D721Med (cell line): ENCODE data around the gene TMEM238.

Source experiments
- DNase-seq: peaks from one replicate; pipeline ENCODE4 v3.0.0; 2011; ENCODE audit warnings: low spot score; ENCODE audit not compliant: insufficient read length
- FAIRE-seq: peaks from 2 replicates; lab custom pipeline; 2011; peaks lifted over from hg19 to GRCh38; lab: Jason Lieb, UNC
- TF ChIP-seq, protein P1 (sequence below): IDR thresholded peaks from 2 replicates; pipeline ENCODE4 v1.5.1; 2012; ENCODE audit warnings: mild to moderate bottlenecking, control low read depth; ENCODE audit not compliant: insufficient read depth; ENCODE audit errors: missing control alignments

Gene TMEM238

DNA sequence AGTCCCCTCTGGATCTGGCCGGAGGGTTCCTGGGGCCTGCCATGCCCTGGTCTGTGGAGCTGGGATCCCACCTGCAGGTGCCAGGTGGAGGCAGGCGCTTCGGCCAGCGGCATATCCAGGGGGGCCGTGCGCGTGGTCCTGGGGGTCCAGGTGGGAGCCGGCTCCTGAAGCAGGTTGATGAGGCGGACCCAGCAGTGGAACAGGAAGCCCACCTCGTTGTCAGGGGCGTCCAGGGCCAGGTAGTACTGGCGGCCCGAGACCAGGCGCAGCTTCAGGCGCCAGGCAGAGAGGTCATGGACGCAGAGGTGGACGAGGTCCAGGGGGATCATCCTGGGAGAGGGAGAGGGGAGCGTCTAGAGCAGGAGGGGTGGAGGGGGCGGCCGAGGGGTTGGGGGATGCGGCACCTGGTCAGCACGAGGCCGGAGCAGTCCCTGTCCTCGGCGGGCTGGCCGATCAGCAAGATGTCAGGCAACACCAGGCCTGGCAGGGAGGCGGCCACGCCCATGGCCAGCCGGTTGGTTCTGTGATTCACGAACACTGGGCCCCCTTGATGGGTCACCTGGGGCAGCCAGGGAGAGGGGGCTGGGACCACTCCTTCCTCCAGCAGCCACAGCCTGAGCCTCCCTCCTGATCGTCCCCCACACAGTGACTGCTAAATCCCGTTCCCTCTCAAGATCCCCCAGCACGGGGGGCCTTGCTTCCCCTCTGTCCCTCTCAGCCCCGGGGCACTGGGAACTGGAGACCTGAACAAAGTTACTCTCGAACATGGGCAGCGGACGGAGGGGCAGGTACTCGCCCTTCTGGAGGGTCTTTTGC is 21.7 kb downstream of the TMEM238 start:
- TF ChIP-seq, protein P1, sequence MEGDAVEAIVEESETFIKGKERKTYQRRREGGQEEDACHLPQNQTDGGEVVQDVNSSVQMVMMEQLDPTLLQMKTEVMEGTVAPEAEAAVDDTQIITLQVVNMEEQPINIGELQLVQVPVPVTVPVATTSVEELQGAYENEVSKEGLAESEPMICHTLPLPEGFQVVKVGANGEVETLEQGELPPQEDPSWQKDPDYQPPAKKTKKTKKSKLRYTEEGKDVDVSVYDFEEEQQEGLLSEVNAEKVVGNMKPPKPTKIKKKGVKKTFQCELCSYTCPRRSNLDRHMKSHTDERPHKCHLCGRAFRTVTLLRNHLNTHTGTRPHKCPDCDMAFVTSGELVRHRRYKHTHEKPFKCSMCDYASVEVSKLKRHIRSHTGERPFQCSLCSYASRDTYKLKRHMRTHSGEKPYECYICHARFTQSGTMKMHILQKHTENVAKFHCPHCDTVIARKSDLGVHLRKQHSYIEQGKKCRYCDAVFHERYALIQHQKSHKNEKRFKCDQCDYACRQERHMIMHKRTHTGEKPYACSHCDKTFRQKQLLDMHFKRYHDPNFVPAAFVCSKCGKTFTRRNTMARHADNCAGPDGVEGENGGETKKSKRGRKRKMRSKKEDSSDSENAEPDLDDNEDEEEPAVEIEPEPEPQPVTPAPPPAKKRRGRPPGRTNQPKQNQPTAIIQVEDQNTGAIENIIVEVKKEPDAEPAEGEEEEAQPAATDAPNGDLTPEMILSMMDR, result no peak
- FAIRE-seq, result no peak

DNA sequence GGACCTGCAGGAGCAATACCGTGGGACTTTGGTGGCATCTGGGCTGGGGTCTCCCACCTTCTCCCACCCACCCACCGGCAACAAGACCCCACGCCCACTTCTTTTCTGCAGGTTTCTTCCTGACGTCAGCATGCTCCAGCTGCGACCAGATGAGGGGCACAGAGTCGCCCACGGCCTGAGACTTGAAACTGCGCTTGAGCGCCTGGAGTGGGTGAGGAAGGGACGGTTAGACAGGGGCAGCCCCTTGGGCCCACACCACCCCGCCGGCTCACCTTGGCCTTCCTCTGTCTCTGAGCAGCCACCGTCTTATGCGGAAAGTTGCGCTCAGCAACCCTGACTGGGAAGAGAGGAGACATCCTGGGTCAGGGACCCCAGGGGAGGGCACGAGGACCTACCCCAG is 23.2 kb downstream of the TMEM238 start:
- TF ChIP-seq, protein P1, result no peak
- FAIRE-seq (no peak), DNase-seq (no peak)

More for the DNA sequence above, 21.7 kb downstream of the TMEM238 start:
- no peak for DNase-seq

DNA sequence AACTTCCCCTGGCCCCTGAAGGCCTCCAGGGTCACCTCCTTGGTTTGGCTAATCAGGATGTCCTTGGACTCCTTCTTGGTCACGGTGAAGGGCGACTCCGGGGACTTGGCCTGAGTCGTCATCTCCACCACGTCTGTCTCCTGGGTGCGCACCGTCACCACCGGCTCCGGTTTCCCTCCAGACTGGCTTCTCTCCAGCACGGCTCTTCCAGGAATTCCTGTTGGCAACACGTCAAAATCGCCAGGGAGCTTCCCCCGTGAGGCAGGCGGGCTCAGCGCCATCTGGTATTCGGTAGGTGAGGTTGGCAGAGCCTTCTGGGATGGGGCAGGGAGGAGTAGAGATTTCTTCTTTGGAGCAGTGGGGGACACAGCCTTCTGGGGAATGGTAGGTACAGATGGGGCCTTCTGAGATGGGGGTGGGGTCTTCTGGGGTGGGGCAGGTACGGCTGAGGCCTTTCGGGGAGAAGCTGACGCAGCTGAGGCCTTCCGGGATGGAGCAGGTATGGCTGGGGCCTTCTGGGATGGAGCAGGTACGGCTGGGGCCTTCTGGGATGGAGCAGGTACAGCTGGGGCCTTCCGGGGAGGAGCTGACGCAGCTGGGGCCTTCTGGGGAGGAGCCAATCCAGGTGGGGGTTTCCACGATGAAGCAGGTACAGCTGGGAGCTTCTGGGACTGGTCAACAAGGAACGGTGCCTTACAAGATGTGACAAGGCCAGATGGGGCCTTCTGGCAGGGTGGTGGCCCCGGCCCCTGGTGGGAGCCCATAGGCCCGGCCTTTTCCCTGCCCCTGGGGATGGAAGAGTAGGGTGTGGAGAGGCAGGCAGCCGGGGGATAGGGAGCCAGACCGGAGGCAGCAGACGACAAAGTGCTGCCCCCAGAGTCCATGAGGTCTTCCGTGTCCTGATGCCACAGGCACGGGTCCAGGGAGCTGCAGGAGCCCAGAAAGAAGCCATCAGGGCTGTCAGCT is 24.9 kb downstream of the TMEM238 start:
- TF ChIP-seq, protein P1, result no peak
- no peak for FAIRE-seq
- no peak for DNase-seq

DNA sequence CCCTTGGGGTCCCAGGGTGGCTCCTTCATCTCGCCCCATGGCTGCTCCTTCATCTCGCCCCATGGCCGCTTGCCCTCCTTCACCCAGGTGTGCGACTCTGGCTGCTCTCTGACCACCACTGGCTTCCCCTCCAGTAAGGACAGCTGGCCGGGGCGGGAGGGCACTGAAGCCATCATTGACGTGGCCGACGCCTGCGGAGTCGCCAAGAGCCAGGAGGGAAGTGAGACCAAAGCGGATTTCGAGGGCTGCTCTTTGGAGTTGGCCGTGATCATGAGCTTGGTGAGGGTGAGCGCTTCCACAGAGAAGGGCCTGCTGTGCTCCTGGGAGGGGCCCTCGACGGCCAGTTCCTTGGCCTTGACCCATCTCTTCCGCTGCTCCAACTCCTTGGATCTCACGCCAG is 25.6 kb downstream of the TMEM238 start:
- DNase-seq (no peak), FAIRE-seq (no peak)
- TF ChIP-seq, protein P1, result no peak

DNA sequence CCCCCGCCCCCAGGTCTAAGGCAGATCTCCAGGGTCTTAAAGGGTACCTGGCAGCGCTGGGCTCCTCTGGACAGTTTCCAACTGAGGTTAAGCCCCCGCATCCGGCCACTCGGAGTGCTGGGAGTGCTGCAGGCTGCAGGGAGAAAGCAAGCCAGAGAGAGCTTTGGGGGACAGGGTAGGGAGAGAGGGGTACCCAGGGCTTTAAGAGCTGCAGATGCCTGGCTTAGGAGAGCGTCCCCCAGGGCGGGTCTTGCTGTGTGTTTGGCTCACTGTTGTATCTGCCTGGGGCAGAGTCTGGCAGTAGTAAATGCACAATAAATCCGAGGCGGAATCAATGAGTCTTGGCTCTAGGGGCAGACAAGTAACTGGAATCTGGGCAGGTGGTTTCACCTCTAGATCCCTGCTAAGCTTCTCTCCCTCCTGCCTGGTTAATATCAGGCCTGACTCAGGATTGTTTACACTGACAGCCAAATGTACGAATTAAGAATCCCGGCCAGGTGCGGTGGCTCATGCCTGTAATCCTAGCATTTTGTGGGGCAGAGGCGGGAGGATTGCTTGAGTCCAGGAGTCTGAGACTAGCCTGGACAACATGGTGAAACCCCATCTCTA is 28.8 kb downstream of the TMEM238 start:
- no peak for DNase-seq
- TF ChIP-seq, protein P1, result no peak
- no peak for FAIRE-seq

DNA sequence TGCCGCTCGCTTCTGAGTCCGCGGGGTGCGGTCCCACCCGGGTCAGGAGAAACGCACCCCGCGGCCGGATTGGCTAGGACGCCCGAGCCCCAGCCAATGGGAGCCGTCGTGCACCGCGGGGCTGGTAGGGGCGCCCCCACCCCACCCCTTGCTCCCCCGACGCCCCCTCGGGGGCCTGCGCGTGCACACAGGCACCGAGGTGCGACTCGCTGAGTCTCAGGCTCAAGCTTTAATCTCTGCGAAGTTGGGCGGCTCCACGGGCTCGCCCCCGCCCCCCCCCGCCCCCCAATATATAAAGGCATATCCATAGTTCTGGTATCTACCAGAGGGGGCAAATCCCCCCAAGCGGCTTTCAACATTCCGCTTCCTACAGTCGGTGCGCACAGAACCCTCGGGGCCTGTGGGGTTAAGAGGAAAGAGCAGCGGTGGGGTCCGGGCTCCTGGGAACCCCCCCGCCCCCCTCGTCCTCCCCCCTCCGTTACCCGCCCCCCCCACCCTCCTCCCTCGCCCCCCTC is 29.3 kb downstream of the TMEM238 start, which contains the start of gene COX6B2:
COX6B2 (minus strand) TSS at position 22 of the 515 bp plus-strand sequence. CDS start 198 bp downstream, outside the sequence.
- FAIRE-seq (no peak), DNase-seq (no peak)
- TF ChIP-seq, protein P1, result no peak
